Measurements from ENCODE around the gene FBH1. TPM values are rescaled to one million over a fixed set of nuclear protein-coding genes. Genes with fewer than 3 reads are reported as not detected.

The FBH1 gene
- total RNA-seq, 1 experiment from 2014 or later = 72.1 TPM

DNA sequence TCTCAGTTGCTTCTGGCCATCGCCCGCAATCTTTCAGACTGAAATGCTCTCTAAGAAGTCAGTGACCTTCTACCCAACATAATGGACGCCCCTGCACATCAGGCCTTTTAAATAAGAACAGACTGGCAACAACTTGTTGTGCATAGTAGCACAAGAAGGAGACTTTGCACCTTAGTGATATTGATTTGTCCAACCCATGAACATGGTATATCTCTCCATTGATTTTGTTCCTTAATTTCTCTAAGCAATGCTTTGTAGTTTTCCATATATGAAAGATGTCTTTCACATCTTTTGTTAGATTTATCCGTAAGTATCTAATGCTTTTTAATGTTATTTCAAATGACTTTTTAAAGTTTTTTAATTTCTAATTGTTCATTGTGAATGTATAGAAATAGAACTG lies 83.0 kb downstream of the FBH1 start:
- no peaks in the 10 kb centered on the region for H3K36me3 ChIP-seq (replicated peaks; ENCODE audit: control insufficient read depth, insufficient read depth, low read length)
- no peak overlapping the region for H3K4me3 ChIP-seq (ENCODE audit: insufficient read depth, low read depth, low read length)
- peaks cover 23% of the 10 kb centered on the region for H3K27me3 ChIP-seq (ENCODE audit: control insufficient read depth, insufficient read depth, low read length)
- no peak for DNase-seq

DNA sequence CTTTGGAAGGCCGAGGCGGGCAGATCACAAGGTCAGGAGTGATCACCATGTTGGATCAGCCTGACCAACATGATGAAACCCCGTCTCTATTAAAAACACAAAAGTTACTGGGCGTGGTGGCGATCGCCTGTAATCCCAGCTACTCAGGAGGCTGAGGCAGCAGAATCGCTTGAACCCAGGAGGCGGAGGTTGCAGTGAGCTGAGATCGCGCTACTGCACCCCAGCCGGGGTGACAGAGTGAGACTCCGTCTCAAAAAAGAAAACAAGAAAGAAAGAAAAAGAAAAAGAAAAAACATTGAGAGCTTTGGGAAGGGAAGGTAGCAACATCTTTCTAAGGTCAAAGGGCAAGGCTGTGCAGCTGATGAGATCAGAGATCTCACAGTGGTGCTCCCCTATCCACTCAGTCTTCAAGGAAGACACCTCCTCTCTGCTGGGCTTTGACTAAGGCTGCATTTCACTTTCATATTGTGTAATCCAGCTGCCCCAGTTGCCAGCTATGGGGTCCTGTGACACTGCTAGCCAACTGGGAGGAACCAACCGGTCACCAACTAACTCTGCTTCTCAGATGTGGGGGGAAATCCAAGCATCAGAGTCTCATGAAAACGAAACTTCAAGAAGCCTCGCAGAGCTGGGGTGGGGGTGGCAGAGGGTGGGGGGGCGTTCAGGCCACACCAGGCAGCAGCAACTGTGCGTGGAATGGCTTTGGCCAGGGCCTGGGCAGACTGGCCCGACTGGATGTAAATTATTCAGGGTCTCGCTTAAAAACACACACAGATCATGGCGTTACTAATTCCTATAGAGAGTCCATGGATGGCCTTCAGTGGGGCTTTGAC lies 85.8 kb downstream of the FBH1 start:
- Histone ChIP-seq H3K4me3 (ENCODE audit: insufficient read depth, low read depth, low read length) (no peak overlapping the region; the same call in 1 of the 2 replicates), H3K27me3 (ENCODE audit: control insufficient read depth, insufficient read depth, low read length) (peaks cover 32% of the 10 kb centered on the region)
- no peak for DNase-seq

DNA sequence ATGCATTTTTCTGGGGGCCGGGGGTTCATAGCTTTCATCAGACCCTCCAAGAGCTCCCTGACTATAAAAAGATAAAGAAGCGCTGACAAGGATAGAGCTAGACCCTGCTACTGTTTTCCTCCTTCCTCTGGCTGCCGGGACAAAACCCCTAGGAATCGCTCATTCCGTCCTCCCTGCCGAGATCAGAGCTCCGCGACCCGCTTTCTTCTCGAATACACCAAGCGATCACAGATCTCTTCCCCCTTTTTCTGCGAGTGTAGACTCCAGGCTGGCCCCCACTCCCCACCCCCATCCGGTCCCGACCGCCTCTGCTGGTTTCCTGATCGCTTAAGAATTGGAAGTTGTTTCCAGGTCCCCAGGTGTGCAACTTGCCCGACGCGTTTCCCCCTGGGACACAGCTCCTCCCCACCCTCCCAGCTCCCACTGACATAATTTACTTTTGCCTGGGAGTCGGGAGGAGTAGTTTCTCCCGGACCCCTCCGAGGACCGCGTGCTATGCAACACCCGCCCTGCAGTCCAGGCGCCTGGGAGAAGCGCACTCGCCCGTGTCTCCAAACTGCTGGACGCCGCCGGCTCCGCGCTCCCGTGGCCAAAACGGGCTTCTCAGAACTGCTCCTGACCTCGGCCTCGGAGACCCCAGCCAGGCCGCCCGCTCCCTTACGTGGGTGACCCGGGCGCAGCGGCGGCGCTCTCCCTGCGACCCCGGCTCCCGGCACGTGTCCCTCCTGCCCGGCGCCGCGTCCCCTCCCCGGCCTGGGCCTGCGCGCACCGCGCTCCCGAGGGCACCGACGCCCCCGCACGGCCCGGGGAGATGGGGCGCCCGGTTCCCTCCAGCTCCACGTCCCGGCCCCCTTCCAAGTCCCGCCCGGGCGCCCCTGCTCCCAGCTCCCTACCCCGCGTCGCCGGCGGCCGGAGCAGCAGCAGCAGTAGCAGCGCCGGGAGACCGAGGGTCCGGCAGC lies 86.7 kb downstream of the FBH1 start:
- H3K36me3 ChIP-seq (replicated peaks; ENCODE audit: control insufficient read depth, insufficient read depth, low read length) = no peaks in the 10 kb centered on the region
- peak overlapping the region; percentile 77 for H3K4me3 ChIP-seq (ENCODE audit: insufficient read depth, low read depth, low read length)
- peaks cover 32% of the 10 kb centered on the region for H3K27me3 ChIP-seq (ENCODE audit: control insufficient read depth, insufficient read depth, low read length)
- DNase-seq = peak; percentile 80

More for the DNA sequence above, 85.8 kb downstream of the FBH1 start:
- no peaks in the 10 kb centered on the region for H3K36me3 ChIP-seq (replicated peaks; ENCODE audit: control insufficient read depth, insufficient read depth, low read length)

DNA sequence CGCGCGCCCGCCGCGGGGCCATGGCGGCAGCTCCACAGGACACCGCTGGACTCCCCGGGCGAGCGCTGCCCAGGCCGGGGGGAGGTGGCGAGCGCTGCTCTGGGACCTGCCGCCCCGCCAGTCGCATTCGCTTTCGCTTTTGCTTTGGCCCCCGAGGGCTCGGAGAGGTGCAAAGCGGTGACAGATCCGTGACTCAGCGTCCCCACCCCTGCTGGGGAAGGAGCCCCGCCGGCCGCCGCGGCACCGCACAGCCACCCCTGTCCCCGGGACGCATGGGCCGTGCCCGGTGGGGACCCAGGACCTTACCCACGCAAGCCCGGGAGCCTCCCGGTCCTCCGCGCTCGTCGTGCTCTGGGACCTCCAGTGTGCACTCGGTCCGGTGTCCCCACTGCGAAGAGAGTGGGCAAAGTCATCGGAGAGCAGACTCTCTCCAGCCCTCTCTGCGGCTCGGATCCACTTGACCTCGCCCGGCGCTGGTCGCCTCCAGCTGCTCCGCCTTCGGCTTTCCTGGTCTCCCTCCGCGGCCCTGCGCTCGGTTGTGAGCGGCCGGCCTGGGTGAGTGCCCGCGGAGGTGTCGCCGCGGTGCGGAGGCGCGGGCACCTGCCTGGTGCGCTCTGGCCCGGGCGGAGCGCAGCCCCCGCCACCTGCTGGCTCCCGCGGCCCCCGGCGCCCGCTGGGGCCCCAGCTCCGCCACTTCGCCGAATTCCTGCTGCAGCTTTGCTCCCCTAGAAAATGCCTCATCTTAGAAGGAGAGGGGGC lies 87.6 kb downstream of the FBH1 start, which contains the start of gene IL15RA:
Gene IL15RA, minus strand, starts transcription at position 73 of the 759 bp plus-strand sequence. Its CDS starts 51 bp downstream, at position 22.
- Histone ChIP-seq H3K27me3 (ENCODE audit: control insufficient read depth, insufficient read depth, low read length) (peaks cover 32% of the 10 kb centered on the region), H3K36me3 (replicated peaks; ENCODE audit: control insufficient read depth, insufficient read depth, low read length) (no peaks in the 10 kb centered on the region), H3K4me3 (ENCODE audit: insufficient read depth, low read depth, low read length) (peak within 1 kb of the TSS; percentile 77)
- peak; percentile 87 for DNase-seq

DNA sequence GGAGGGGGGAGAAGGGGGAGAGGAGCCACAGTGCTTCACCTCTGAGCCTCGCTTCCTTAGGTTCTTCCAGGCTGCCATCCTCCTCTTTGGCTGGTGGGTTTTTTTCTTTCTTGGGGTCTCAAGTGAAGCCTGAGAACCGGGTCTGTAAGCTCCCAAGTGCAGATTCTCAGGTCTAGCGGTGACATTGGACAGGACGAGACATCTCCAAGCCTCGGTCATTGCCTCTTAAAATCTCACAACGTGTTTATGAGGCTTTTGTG lies 88.1 kb downstream of the FBH1 start:
- peak overlapping the region; percentile 77 for H3K4me3 ChIP-seq (ENCODE audit: insufficient read depth, low read depth, low read length)
- H3K36me3 ChIP-seq (replicated peaks; ENCODE audit: control insufficient read depth, insufficient read depth, low read length) = no peaks in the 10 kb centered on the region
- no peak for DNase-seq
- H3K27me3 ChIP-seq (ENCODE audit: control insufficient read depth, insufficient read depth, low read length) = peaks cover 32% of the 10 kb centered on the region

DNA sequence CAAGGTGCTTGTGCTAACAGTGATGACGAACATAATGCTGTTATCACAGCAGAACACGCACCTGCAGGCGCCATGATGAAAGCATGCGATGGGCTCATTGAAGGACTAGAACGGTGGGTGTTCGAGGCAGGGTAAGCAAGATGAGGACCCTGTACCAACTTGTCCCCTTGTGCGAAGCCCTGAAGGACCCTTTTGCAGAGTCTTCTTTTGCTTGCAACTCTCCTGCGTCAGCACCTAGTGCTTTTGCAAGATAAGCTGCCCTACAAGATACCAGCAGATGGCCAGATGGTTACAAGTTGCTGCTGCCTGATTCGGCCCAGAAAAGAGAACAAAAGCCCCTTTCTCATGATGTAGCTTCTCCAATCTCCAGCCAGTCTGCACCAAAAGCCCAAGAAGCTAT lies 91.5 kb downstream of the FBH1 start:
- Histone ChIP-seq H3K4me3 (ENCODE audit: insufficient read depth, low read depth, low read length) (no peak overlapping the region), H3K27me3 (ENCODE audit: control insufficient read depth, insufficient read depth, low read length) (peaks cover 24% of the 10 kb centered on the region)
- no peak for DNase-seq

DNA sequence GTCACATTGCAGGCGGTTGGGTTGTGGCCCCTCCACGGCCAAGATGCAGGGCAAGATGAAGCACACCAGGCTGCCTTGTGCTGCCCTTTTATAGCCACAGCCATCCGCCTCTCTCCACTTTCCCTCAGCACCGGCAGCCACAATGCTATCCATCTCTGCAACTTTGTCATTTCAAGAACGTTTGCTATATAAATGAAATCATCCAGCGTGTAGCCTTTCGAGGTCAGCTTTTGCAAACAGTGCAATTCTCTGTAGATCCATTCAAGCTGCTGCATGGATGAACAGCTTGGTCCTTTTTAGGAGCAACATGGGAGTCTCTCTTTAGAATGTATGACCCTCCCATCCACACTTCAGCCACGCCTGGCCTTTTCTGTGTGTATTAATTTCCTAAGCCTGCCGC lies 93.7 kb downstream of the FBH1 start:
- Histone ChIP-seq H3K4me3 (ENCODE audit: insufficient read depth, low read depth, low read length) (no peak overlapping the region), H3K27me3 (ENCODE audit: control insufficient read depth, insufficient read depth, low read length) (peaks cover 4% of the 10 kb centered on the region), H3K36me3 (replicated peaks; ENCODE audit: control insufficient read depth, insufficient read depth, low read length) (no peaks in the 10 kb centered on the region)
- no peak for DNase-seq

More for the DNA sequence above, 91.5 kb downstream of the FBH1 start:
- no peaks in the 10 kb centered on the region for H3K36me3 ChIP-seq (replicated peaks; ENCODE audit: control insufficient read depth, insufficient read depth, low read length)

DNA sequence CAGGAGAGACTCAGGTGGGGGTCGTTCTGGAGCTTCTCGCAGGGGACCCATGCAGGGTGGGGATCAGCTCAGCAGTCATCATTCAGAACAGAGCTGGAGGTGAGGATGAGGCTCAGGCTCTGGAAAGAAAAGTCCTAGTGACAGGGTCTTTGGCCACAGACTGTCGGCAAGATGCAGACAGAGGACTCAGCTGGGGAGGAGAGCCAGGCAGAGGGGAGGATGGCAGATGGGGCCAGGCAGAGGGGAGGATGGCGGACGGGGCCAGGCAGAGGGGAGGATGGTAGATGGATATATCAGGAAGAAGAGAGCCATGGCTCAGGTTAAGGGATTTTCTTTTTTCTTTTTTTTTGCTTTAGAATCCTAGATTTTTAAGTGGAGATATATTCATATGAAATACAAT lies 95.0 kb downstream of the FBH1 start:
- DNase-seq = no peak
- no peak overlapping the region for H3K4me3 ChIP-seq (ENCODE audit: insufficient read depth, low read depth, low read length)

More for the DNA sequence above, 95.0 kb downstream of the FBH1 start:
- Histone ChIP-seq H3K27me3 (ENCODE audit: control insufficient read depth, insufficient read depth, low read length) (no peaks in the 10 kb centered on the region), H3K36me3 (replicated peaks; ENCODE audit: control insufficient read depth, insufficient read depth, low read length) (no peaks in the 10 kb centered on the region)

Other genes starting within 250 kb of the FBH1 start
- gene ASB13, start 223.6 kb upstream of the FBH1 start, total RNA-seq (2014; rRNA removed; shearing (Covaris generic)) = 21.8 and 22.3 TPM in 2 replicates
- gene TASOR2, start 205.4 kb upstream of the FBH1 start, total RNA-seq (2014; rRNA removed; shearing (Covaris generic)) = 44.5 and 56.8 TPM in 2 replicates
- 465 and 590 TPM in 2 replicates for gene GDI2, start 76.8 kb upstream of the FBH1 start, total RNA-seq (2014; rRNA removed; shearing (Covaris generic))
- 11.1 and 13.2 TPM in 2 replicates for gene ANKRD16, start 350 bp upstream of the FBH1 start, total RNA-seq (2014; rRNA removed; shearing (Covaris generic))
- 1.1 and 2.0 TPM in 2 replicates for gene IL15RA, start 87.3 kb downstream of the FBH1 start, total RNA-seq (2014; rRNA removed; shearing (Covaris generic))
- gene IL2RA, start 172.1 kb downstream of the FBH1 start, total RNA-seq (2014; rRNA removed; shearing (Covaris generic)) = not detected in 2 replicates
- gene RBM17, start 198.8 kb downstream of the FBH1 start, total RNA-seq (2014; rRNA removed; shearing (Covaris generic)) = 41.9 and 44.1 TPM in 2 replicates